ENCODE results near the gene SPACA9. TPM values are rescaled to one million over a fixed set of nuclear protein-coding genes. Genes with fewer than 3 reads are reported as not detected.

SPACA9 gene
- total RNA-seq, 1 experiment from 2014 or later, result 1.3 TPM

DNA sequence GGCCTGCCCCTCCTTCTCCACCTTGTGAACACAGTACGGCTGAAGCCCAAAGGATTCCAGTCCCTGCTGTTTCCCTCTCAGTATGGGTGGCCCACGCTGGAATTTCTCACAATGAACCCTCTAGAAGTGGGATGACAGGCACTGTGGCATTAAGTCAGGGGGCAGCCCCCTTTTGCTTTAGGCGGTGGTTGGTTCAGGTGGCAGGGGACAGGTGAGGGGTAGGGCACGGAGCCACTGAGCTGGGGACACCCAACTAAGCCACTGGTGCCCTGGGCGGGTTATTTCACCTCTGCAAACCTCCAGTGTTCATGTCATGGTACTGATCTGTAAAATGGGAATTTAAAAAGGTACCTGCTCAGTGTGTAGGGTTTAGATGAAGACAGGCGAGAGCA is 7.6 kb downstream of the SPACA9 start:
- H3K27me3 Mint-ChIP-seq (ENCODE audit: low read depth), result peaks cover 5% of the 10 kb centered on the region
- Histone ChIP-seq H3K23me2 (ENCODE audit: insufficient read length, low read depth, low read length, poor library complexity, severe bottlenecking) (no peaks in the 10 kb centered on the region), H3K4me1 (ENCODE audit: insufficient read depth, low read length) (no peaks in the 10 kb centered on the region), H3K27me3 (ENCODE audit: insufficient read depth, low read length) (no peaks in the 10 kb centered on the region), H3K27ac (ENCODE audit: insufficient read length, low read depth, low read length) (no peak overlapping the region), H2BK120ac (ENCODE audit: low read depth, low read length, poor library complexity, severe bottlenecking) (no peak overlapping the region), H4K5ac (ENCODE audit: insufficient read length, low read depth, low read length) (no peak overlapping the region), H3K23ac (ENCODE audit: insufficient read length, low read depth, low read length) (no peak overlapping the region), H3K9ac (ENCODE audit: extremely low read depth, insufficient read length, low read length) (no peak overlapping the region), H3K79me1 (ENCODE audit: insufficient read depth, low read depth, low read length, poor library complexity, severe bottlenecking) (no peaks in the 10 kb centered on the region), H4K91ac (ENCODE audit: insufficient read length, low read depth, low read length) (no peak overlapping the region), H3K79me2 (ENCODE audit: insufficient read depth, low read length) (no peaks in the 10 kb centered on the region), H4K8ac (replicated peaks; ENCODE audit: insufficient read length, low read depth, low read length) (no peak overlapping the region), H2AFZ (ENCODE audit: low read length) (no peak overlapping the region), H3K9me3 (ENCODE audit: control insufficient read depth, low read depth, low read length) (no peaks in the 10 kb centered on the region), H2BK12ac (ENCODE audit: insufficient read length, low read depth, low read length) (no peak overlapping the region), H2BK15ac (ENCODE audit: low read depth, low read length) (no peak overlapping the region), H4K20me1 (ENCODE audit: control insufficient read depth, insufficient read depth, insufficient read length) (no peaks in the 10 kb centered on the region), H3K56ac (ENCODE audit: insufficient read length, low read depth, low read length) (no peak overlapping the region), H3K18ac (ENCODE audit: insufficient read length, low read depth, low read length) (no peak overlapping the region), H3K4ac (ENCODE audit: low read depth, low read length) (no peak overlapping the region), H3T11ph (ENCODE audit: low read length) (no peak overlapping the region), H2AK5ac (ENCODE audit: insufficient read length, low read length) (no peak overlapping the region), H3K4me2 (ENCODE audit: insufficient read depth, insufficient read length, low read length) (no peak overlapping the region), H2BK20ac (ENCODE audit: low read depth, low read length, poor library complexity, severe bottlenecking) (no peak overlapping the region), H2BK5ac (ENCODE audit: insufficient read length, low read length) (no peak overlapping the region), H3K14ac (ENCODE audit: insufficient read depth, low read length) (no peak overlapping the region)
- peaks cover 0 to 5% of the 10 kb centered on the region in 2 experiments; a peak in 1 of 4 replicates for H3K4me1 Mint-ChIP-seq
- no peaks in the 10 kb centered on the region for H3K36me3 Mint-ChIP-seq (ENCODE audit: insufficient read depth in 1 of 3, low read depth in 3 of 3)
- no peaks in the 10 kb centered on the region for H3K9me3 Mint-ChIP-seq
- WGBS (ENCODE audit: extremely low coverage, insufficient read length, low lambda C conversion rate), result no CpG with 5 or more reads among the region's 6 CpGs
- TF ChIP-seq, protein P1, sequence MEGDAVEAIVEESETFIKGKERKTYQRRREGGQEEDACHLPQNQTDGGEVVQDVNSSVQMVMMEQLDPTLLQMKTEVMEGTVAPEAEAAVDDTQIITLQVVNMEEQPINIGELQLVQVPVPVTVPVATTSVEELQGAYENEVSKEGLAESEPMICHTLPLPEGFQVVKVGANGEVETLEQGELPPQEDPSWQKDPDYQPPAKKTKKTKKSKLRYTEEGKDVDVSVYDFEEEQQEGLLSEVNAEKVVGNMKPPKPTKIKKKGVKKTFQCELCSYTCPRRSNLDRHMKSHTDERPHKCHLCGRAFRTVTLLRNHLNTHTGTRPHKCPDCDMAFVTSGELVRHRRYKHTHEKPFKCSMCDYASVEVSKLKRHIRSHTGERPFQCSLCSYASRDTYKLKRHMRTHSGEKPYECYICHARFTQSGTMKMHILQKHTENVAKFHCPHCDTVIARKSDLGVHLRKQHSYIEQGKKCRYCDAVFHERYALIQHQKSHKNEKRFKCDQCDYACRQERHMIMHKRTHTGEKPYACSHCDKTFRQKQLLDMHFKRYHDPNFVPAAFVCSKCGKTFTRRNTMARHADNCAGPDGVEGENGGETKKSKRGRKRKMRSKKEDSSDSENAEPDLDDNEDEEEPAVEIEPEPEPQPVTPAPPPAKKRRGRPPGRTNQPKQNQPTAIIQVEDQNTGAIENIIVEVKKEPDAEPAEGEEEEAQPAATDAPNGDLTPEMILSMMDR (conservative IDR thresholded peaks at IDR 0.05), result no peak
- H3K4me3 Mint-ChIP-seq, result no peak overlapping the region
- DNase-seq, result no peak
- H3K27ac Mint-ChIP-seq, result no peak overlapping the region

Data from H9 (cell line).